GM23338 (cell line): ENCODE results near the gene BICC1. TPM values are rescaled to one million over a fixed set of nuclear protein-coding genes. Genes with fewer than 3 reads are reported as not detected.

ENCODE experiments used
- ATAC-seq: fragments of 200-7000 bp; cut with Tn5 transposase; 3 replicates; pipeline ENCODE4 v1.9.1; 2020
- DNase-seq: peaks from one replicate; pipeline ENCODE4 v3.0.0-alpha.2; 2015; ENCODE audit warnings: low spot score
- H2AFZ ChIP-seq: fragments of 200-600 bp; sonication (generic); 2 replicates; pipeline ENCODE4 v1.8.0; 2016; ENCODE audit warnings: antibody characterized with exemption, mild to moderate bottlenecking, moderate library complexity
- H3F3A ChIP-seq: fragments of 200-600 bp; sonication (generic); replicated peaks from 2 replicates; pipeline ENCODE4 v1.8.0; 2017; ENCODE audit warnings: antibody characterized with exemption, mixed run types, low read depth
- H3K27ac ChIP-seq: fragments of 200-600 bp; sonication (generic); 2 replicates; pipeline ENCODE4 v1.6.1; 2016; ENCODE audit warnings: low read depth
- H3K27me3 ChIP-seq: fragments of 200-600 bp; sonication (generic); 2 replicates; pipeline ENCODE4 v1.8.0; 2016; ENCODE audit warnings: mild to moderate bottlenecking, mixed run types, moderate library complexity; ENCODE audit not compliant: insufficient read depth
- H3K36me3 ChIP-seq: fragments of 200-600 bp; sonication (generic); 2 replicates; pipeline ENCODE4 v1.8.0; 2016; ENCODE audit warnings: mild to moderate bottlenecking; ENCODE audit not compliant: insufficient read depth
- H3K4me1 ChIP-seq: fragments of 200-600 bp; sonication (generic); 2 replicates; pipeline ENCODE4 v1.8.0; 2016; ENCODE audit warnings: mild to moderate bottlenecking, moderate library complexity; ENCODE audit not compliant: insufficient read depth
- H3K4me2 ChIP-seq: fragments of 200-600 bp; sonication (generic); 2 replicates; pipeline ENCODE4 v1.7.1; 2017; ENCODE audit warnings: mixed run types
- H3K4me3 ChIP-seq: fragments of 200-600 bp; sonication (generic); 2 replicates; pipeline ENCODE4 v1.6.1; 2016; ENCODE audit warnings: mixed run types
- H3K79me2 ChIP-seq: fragments of 200-600 bp; sonication (generic); replicated peaks from 2 replicates; pipeline ENCODE4 v1.8.0; 2017; ENCODE audit warnings: mild to moderate bottlenecking; ENCODE audit not compliant: insufficient read depth
- H3K9me2 ChIP-seq: fragments of 200-600 bp; sonication (generic); 2 replicates; pipeline ENCODE4 v1.8.0; 2017; ENCODE audit not compliant: insufficient read depth
- H4K20me1 ChIP-seq: fragments of 200-600 bp; sonication (generic); replicated peaks from 2 replicates; pipeline ENCODE4 v1.8.0; 2017; ENCODE audit warnings: mild to moderate bottlenecking; ENCODE audit not compliant: insufficient read depth
- H3K27ac Mint-ChIP-seq: 2 replicates; pipeline ENCODE4 v1.8.0; 2020; ENCODE audit warnings: inconsistent platforms, mild to moderate bottlenecking, moderate library complexity, mixed read lengths
- H3K27me3 Mint-ChIP-seq: 3 replicates; pipeline ENCODE4 v1.8.0; 2022; ENCODE audit warnings: low read depth, mild to moderate bottlenecking, moderate library complexity, mixed read lengths, inconsistent platforms; ENCODE audit not compliant: insufficient read depth, poor library complexity
- H3K36me3 Mint-ChIP-seq: 3 replicates; pipeline ENCODE4 v1.8.0; 2021; ENCODE audit warnings: low read depth, mild to moderate bottlenecking, inconsistent platforms, moderate library complexity, mixed read lengths
- H3K4me1 Mint-ChIP-seq: 3 replicates; pipeline ENCODE4 v1.8.0; 2020; ENCODE audit warnings: mild to moderate bottlenecking, inconsistent platforms, mixed read lengths
- H3K4me3 Mint-ChIP-seq: 3 replicates; pipeline ENCODE4 v1.8.0; 2021; ENCODE audit warnings: moderate library complexity, mild to moderate bottlenecking, inconsistent platforms, mixed read lengths
- H3K9me3 Mint-ChIP-seq: 3 replicates; pipeline ENCODE4 v1.8.0; 2020; ENCODE audit warnings: moderate library complexity, mild to moderate bottlenecking, inconsistent platforms, mixed read lengths
- CREB1 ChIP-seq: fragments of 250-450 bp; sonication (Bioruptor Pico); IDR thresholded peaks from 2 replicates; pipeline ENCODE4 v1.5.0; 2020; ENCODE audit warnings: low read depth, mild to moderate bottlenecking, moderate library complexity
- CTCF ChIP-seq, 2 experiments: fragments of 200-600 bp in 1 of 2; sonication (generic) in 1 of 2; conservative IDR thresholded peaks; 2 replicates each; pipeline versions ENCODE4 v1.5.1 to v1.6.1; 2016 to 2017; ENCODE audit warnings: antibody characterized with exemption in 2 of 2, low read depth in 2 of 2, mild to moderate bottlenecking in 2 of 2, moderate library complexity in 1 of 2
- ETS1 ChIP-seq: IDR thresholded peaks from 2 replicates; pipeline ENCODE4 v1.6.1; 2016; ENCODE audit warnings: antibody characterized with exemption
- EZH2 ChIP-seq: fragments of 200-600 bp; sonication (generic); IDR thresholded peaks from one replicate; pipeline ENCODE4 v1.8.0; 2017; ENCODE audit warnings: antibody characterized with exemption, mild to moderate bottlenecking, low read depth; ENCODE audit not compliant: unreplicated experiment
- EZH2phosphoT487 ChIP-seq: fragments of 200-600 bp; sonication (generic); IDR thresholded peaks from one replicate; pipeline ENCODE4 v1.8.1; 2018; ENCODE audit warnings: antibody characterized with exemption; ENCODE audit not compliant: unreplicated experiment
- JUNB ChIP-seq: IDR thresholded peaks from one replicate; pipeline ENCODE4 v1.6.1; 2016; ENCODE audit warnings: antibody characterized with exemption; ENCODE audit not compliant: unreplicated experiment
- NANOG ChIP-seq: IDR thresholded peaks from 2 replicates; pipeline ENCODE4 v1.6.1; 2016; ENCODE audit warnings: antibody characterized with exemption, borderline replicate concordance
- POLR2AphosphoS5 ChIP-seq: IDR thresholded peaks from 2 replicates; pipeline ENCODE4 v1.6.1; 2016; ENCODE audit warnings: antibody characterized with exemption, low read depth
- REST ChIP-seq: IDR thresholded peaks from one replicate; pipeline ENCODE4 v1.6.1; 2018; ENCODE audit warnings: antibody characterized with exemption; ENCODE audit not compliant: unreplicated experiment
- STAT1 ChIP-seq: IDR thresholded peaks from one replicate; pipeline ENCODE4 v1.6.1; 2016; ENCODE audit warnings: antibody characterized with exemption; ENCODE audit not compliant: unreplicated experiment
- ZNF114 ChIP-seq: fragments of 250-450 bp; sonication (Bioruptor Pico); IDR thresholded peaks from 2 replicates; pipeline ENCODE4 v1.5.0; 2020; ENCODE audit warnings: mild to moderate bottlenecking, moderate library complexity
- ZNF331 ChIP-seq: fragments of 250-450 bp; sonication (Bioruptor Pico); IDR thresholded peaks from 2 replicates; pipeline ENCODE4 v1.5.0; 2020; ENCODE audit warnings: low read depth, mild to moderate bottlenecking, moderate library complexity
- polyA plus RNA-seq: library from polyadenylated mRNA; unstranded; fragments of >200 nt; fragmentation: Nextera tagmentation; extraction: Ambion mirVana; gene quantifications from 2 replicates; pipeline ENCODE4 v1.2.1, GENCODE V29; 2016
- total RNA-seq: library from RNA; depleted of rRNA; stranded (reverse); fragments of >200 nt; shearing (Covaris generic); gene quantifications from 2 replicates; pipeline ENCODE4 v1.2.3, GENCODE V29; 2014

The BICC1 gene
- total and polyA plus RNA-seq, 2 experiments from 2014 or later: 1.3 to 2.2 TPM

GRCh38 chr10:58660575-58661255 is 148.0 kb downstream of the BICC1 start (continued):
- TF ChIP-seq CTCF (conservative IDR thresholded peaks at IDR 0.05; ENCODE audit: low read depth in 2 of 2) (no peak), POLR2AphosphoS5 (no peak), EZH2 (no peak), JUNB (no peak), ZNF331 (no peak), ETS1 (no peak), CREB1 (CRISPR knock-in tag) (no peak), REST (no peak), ZNF114 (CRISPR knock-in tag) (no peak), NANOG (no peak)

GRCh38 chr10:58661336-58661735 is 148.7 kb downstream of the BICC1 start:
- ATAC-seq: no peak
- H3K4me3 Mint-ChIP-seq: no peak overlapping the region
- no peak overlapping the region for H3K27ac ChIP-seq
- no peaks in the 10 kb centered on the region for H3F3A ChIP-seq
- H3K9me3 Mint-ChIP-seq: peaks cover 29% of the 10 kb centered on the region
- DNase-seq: no peak
- no peaks in the 10 kb centered on the region for H3K79me2 ChIP-seq
- no peak overlapping the region for H3K4me2 ChIP-seq
- no peak overlapping the region for H3K27ac Mint-ChIP-seq
- H4K20me1 ChIP-seq: no peaks in the 10 kb centered on the region
- H3K4me1 Mint-ChIP-seq: peaks cover 7% of the 10 kb centered on the region; the same call in 2 of the 3 replicates
- H3K9me2 ChIP-seq: no peaks in the 10 kb centered on the region
- H3K36me3 Mint-ChIP-seq: peaks cover 27% of the 10 kb centered on the region
- H2AFZ ChIP-seq: no peak overlapping the region; the same call in 1 of the 2 replicates
- H3K36me3 ChIP-seq: 0 out of 2 replicates have a peak, but pooled peaks cover 6% of the 10 kb centered on the region
- peaks cover 3% of the 10 kb centered on the region for H3K4me1 ChIP-seq
- H3K27me3 Mint-ChIP-seq: no peaks in the 10 kb centered on the region
- no peak overlapping the region for H3K4me3 ChIP-seq
- H3K27me3 ChIP-seq: no peaks in the 10 kb centered on the region
- TF ChIP-seq REST (no peak), POLR2AphosphoS5 (no peak), NANOG (no peak), EZH2 (no peak), STAT1 (no peak), EZH2phosphoT487 (no peak), CTCF (conservative IDR thresholded peaks at IDR 0.05; ENCODE audit: low read depth in 2 of 2) (no peak), JUNB (no peak), CREB1 (CRISPR knock-in tag) (no peak), ZNF114 (CRISPR knock-in tag) (no peak), ETS1 (no peak)
